HG03108 (cell line): Measurements from ENCODE around the gene CALCA.

Source experiments
- ATAC-seq: cut with Tn5 transposase; IDR thresholded peaks from one replicate; pipeline ENCODE4 v1.9.1; 2021; ENCODE audit warnings: moderate library complexity; ENCODE audit not compliant: unreplicated experiment

The CALCA gene

DNA sequence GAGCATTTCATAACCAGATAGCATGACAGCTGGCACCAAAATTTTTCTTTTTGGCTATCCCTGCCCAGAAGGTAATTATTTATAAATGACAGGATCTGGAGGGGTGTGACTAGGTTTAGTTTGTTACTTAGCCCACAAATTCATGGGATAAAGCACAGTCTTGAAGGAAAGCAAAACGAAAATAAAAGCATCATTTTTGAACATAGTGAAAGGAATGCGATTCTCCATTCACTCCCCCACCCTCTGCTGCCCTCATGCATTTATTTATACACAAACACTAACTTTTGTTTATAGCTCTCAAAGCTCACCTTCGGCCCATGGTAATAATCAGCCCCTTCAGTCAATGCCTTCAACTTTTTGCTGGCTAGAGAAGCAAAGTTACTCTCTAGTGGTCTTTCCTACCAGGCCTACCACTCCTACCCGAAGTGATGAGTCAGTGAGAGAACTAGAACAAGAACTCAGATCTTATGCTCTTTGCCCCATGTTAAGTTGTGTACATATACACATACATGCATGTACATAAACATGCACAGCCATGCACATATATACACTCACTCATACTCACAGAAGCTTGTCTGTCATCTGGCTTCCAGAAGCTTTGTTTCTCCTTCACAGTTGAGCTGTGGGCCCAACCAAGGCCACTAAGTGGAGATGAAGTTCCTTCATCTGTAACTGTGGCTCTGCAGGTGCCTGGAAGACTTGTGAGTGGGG is 22.6 kb downstream of the CALCA start:
- no peak for ATAC-seq

DNA sequence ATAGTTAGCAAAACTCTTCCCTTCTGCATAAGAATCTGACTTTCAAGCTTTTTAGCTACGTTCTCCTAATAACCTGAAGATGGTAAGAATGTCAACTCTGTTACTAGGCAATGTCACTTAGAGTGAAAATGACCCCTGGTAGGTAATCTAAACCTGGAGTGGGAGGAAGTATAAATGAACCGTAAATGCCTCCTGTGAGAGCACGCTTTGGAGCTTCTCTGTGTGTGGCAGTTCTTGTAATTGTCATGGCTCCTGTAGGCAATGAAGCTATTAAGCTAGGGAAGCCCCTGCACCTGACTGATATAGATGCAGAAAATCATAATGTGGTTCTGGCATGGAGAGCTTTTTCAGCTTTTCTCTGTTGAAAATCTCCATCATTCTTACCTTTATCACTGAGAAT is 29.4 kb downstream of the CALCA start:
- no peak for ATAC-seq

DNA sequence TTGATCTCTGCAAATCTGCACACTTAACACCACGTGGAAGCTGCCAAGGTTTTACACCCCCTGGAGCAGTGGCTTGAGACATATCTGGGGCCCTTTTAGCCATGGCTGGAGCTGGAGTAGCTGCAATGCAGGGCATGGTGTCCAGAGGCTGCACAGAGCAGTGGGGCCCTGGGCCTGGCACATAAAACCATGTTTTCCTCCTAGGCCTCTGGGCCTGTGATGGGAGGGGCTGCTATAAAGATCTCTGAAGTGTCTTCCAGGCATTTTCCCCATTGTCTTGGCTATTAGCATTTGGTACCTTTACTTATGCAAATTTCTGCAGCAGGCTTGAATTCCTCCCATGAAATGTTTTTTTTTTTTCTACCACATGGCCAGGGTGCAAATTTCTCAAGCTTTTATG is 33.2 kb downstream of the CALCA start:
- ATAC-seq: no peak

DNA sequence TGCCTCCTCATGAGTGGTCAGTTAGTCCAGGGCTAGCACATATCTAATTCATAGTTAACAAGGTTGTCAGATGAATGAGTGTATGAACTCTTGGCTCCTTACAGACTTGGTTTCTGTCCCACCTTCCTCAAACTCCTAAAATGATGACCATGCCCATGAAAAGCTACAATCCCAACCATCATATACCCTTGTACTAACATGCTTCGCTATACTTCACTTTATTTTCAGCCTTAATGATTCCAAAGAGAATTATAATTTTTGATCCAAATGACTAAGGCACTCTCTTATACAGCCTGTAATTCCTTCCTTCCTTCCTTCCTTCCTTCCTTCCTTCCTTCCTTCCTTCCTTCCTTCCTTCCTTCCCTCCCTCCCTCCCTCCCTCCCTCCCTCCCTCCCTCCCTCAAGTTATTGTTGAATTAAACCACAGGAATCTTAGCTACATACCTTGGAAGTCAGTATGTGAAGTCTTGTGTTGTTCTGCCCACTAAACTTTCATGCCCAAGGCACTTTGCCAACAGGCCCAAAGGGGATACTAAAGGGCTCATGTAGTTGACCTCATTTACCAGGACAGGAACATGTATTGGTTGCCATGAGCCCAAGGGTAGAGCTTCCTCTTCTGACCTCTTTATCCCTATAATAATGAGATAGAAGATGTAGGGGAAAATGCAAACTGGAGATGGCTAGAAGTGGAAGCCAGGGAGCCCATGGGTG is 37.4 kb downstream of the CALCA start:
- no peak for ATAC-seq

DNA sequence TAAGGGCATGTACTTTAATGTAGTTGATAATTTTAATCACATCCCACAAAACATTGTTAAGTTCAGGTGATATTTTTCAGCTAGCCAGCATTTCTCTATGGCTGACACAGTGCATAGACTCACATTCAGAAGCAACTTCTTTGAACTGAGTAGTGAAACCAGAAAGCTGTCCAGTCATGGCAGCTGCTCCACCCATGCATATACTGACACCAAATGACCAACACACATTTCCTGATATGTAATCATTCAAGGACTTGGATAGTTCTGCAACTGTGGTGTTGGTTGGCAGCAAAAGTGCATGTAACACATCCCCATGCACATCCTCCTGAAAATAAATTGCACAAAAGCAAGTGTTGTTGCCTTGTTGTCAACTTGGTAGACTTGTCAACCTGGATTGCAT is 39.7 kb downstream of the CALCA start:
- no peak for ATAC-seq

DNA sequence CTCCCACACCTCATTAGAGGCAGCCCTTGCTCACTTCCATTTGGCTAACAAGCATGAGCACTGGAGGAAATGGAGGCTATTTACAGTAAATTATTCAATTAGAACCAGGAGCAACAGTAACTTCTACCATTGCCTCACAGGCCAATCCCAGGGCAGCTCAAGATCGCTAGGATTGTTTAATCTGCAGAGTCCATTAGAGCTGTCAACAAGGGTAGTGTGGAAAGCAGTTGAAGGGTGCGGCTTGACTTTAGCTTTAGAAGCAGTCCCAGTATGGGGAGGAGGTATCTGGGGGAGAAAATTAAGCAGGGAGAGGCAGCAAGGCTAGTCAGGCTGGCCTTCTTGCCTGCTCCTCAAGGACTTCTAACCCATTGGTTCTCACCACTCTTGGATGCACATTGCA is 41.8 kb downstream of the CALCA start:
- ATAC-seq: no peak

DNA sequence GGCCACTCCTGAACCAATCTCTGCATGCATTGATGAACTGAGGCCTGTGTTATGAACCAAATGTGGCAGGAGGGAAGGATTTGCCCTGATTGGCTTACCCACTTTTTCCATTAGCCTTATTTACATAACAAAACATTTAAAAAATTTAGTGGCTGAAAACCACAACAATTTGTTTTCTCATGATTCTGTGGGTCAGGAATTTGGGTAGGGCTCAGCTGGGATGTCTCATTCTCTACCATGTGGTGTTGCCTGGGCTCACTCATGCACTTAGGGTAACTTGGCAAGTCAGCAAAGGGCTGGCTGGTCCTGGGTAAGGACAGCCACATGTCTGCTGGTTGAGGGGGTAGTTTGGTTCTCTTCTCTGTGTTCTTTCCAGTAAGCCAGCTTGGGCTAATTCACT is 45.0 kb downstream of the CALCA start:
- ATAC-seq: no peak

DNA sequence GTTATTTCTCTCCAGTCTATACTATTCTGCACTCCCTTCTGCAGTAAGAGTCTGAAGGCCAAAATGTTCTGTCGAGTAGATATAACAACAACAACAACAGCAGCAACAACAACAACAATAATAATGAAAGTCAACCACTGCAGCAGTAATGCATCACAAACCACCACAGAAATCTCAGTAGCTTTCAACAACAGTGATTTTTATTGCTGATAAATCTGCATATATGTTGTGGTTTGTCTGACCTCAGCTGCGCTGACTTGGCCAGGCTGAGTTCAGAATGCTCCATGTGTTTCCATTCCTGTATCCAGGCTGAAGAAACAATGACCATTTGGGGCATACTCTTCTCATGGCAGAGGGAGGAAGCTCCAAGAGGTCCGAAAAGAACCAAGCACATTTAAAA is 47.8 kb downstream of the CALCA start:
- no peak for ATAC-seq
